Astrocyte of the cerebellum (primary cell): ENCODE results near the gene SPATA6L.

ENCODE experiments used
- DNase-seq: peaks from one replicate; pipeline ENCODE4 v3.0.0-alpha.2; 2011; ENCODE audit warnings: low read depth
- H3K4me3 ChIP-seq: 2 replicates; pipeline ENCODE4 v1.5.1; 2011; ENCODE audit warnings: mild to moderate bottlenecking, low read depth, low read length, moderate library complexity
- in situ Hi-C: cut with HindIII; loops from 2 replicates; pipeline ENCODE4 v1.10.0; 2017; ENCODE audit warnings: low sequenced_read_pairs
- TF ChIP-seq, protein P1 (sequence below): IDR thresholded peaks from 2 replicates; pipeline ENCODE4 v1.5.1; 2012; ENCODE audit warnings: low read length, low read depth, moderate library complexity, mild to moderate bottlenecking; ENCODE audit errors: missing control alignments

SPATA6L gene

DNA sequence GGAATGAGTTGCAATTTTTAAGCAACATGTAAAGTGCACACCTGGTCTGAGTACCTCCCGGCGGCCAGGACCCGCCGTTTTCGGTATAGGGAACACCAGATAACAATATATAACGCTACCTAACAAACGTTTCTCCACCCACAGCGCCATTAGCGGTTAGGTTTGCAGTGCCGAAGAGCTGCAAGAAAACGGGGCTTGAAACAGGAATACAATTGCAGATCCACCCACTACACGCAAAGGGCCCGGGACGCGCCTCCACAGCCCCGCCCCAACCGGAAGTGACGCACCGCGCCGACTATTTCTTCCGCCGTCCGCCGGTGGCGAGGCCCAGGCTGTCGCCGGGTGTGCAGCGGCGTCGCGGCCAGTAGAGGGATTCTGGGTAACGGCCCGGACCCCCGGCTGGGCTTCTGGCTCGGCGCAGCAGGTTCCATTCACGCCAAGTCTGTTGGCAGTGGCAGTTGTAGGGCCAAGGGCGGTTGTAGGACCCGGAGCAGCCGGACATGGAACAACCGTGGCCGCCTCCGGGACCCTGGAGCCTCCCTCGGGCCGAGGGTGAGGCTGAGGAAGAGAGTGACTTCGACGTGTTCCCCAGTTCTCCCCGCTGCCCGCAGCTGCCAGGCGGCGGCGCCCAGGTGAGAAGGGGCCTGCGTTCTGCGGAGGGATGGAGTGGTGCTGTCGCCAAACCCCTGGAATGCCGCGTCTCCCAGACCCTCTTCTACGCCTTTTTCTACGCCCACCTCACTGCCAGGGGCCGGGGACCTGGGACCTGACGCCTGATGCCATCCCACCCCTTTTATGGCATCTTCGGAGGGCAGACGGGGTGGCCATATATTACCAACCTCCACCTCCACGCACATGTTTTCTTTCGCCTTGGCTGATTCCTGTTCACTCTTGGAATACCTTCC, 13.2 kb upstream of the SPATA6L start, which contains the start of gene CDC37L1:
TSS of gene CDC37L1 (plus strand) at position 302 of the 905 bp plus-strand sequence. CDS start at position 501, 199 bp downstream.
- TF ChIP-seq, protein P1, sequence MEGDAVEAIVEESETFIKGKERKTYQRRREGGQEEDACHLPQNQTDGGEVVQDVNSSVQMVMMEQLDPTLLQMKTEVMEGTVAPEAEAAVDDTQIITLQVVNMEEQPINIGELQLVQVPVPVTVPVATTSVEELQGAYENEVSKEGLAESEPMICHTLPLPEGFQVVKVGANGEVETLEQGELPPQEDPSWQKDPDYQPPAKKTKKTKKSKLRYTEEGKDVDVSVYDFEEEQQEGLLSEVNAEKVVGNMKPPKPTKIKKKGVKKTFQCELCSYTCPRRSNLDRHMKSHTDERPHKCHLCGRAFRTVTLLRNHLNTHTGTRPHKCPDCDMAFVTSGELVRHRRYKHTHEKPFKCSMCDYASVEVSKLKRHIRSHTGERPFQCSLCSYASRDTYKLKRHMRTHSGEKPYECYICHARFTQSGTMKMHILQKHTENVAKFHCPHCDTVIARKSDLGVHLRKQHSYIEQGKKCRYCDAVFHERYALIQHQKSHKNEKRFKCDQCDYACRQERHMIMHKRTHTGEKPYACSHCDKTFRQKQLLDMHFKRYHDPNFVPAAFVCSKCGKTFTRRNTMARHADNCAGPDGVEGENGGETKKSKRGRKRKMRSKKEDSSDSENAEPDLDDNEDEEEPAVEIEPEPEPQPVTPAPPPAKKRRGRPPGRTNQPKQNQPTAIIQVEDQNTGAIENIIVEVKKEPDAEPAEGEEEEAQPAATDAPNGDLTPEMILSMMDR = peak; percentile 66
- in situ Hi-C loops = no loop called here
- DNase-seq = peak; percentile 85
- H3K4me3 ChIP-seq = peak within 1 kb of the TSS; percentile 90

DNA sequence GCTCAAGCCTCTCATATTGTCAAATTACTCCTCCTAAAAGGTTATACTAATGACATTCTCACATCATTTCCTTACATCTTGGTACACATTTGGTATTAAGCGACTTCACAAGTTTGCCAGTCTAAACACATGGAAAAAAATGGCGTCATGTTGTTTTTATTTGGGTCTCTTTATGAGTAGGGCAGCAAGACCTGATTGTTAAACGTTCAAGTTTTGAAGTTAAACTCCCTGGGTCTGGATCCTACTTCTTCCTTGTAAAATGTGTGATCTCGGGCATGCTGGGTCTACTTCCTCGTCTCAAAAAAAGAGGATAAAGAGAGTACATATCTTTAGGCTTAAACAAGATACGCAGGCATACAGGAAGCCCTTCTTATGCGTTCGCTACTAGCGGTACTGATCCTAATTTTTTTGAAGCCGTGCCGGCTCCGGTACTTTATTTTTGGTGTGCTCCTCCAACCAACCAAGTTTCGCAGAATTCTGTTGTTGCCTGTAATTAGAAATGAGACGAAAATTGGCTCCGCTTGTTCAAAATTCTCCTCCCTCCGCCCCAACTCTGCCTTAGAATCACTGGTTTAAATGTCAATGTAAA, 12.5 kb upstream of the SPATA6L start:
- in situ Hi-C loops = no loop called here
- no peak for DNase-seq
- H3K4me3 ChIP-seq = peak overlapping the region; percentile 90
- TF ChIP-seq, protein P1 = no peak

DNA sequence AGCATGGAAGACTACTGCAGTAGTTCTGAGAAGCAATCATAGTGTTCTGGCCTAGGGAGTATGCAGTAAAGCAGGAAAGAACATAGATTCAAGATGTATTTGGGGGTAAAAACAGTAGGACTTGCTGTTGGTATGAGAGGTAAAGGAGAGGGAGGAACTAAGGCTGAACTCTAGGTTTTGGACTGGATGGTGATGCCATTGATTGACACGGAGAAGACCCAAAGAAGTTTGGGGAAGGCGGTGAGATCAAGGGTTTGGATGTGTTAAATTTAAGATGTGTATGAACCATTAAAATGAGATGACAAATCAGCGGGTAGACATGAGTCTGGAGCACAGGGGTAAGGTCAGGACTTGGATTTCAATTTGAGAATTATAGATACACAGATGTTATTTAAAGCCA, 11.1 kb upstream of the SPATA6L start:
- in situ Hi-C loops = no loop called here
- no peak overlapping the region for H3K4me3 ChIP-seq
- TF ChIP-seq, protein P1 = no peak
- DNase-seq = no peak

DNA sequence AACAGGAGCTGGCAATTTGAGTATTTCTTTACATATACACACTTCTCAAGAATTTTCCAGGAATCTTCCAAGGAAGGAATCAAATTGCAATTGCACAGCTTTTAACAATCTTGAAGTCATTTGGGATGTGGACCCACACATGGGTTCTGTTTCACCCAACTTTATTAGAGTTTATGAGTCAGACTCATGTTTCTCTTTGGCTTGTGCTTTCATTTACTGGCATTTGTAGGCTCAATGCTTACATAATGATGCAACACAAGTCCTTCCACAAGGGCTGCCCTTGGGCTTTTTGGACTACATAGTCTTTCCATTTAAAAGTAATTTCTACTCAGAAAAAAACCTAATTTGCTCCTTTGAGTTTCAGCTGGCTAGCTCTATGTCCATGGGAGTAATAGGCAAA, 8.5 kb upstream of the SPATA6L start:
- no peak overlapping the region for H3K4me3 ChIP-seq
- DNase-seq = peak; percentile 67
- in situ Hi-C loops = no loop called here
- TF ChIP-seq, protein P1 = no peak

DNA sequence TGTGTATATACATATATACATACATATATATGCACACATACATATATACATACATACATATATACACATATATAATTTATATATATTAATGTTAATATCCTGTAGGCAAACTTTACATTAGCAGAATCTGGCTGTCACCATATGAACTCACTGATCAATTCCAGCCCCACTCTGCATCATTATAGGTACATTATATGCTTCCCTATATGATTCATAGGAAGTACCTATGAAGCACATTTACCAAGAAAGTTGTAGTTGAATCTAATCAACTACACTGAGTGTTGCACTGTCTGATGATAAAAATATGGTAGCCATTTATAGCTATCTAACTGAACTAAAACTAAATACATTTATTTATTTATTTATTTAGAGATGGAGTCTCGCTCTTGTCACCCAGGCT, 5.5 kb upstream of the SPATA6L start:
- no peak overlapping the region for H3K4me3 ChIP-seq
- in situ Hi-C loops = no loop called here
- DNase-seq = no peak
- TF ChIP-seq, protein P1 = no peak

DNA sequence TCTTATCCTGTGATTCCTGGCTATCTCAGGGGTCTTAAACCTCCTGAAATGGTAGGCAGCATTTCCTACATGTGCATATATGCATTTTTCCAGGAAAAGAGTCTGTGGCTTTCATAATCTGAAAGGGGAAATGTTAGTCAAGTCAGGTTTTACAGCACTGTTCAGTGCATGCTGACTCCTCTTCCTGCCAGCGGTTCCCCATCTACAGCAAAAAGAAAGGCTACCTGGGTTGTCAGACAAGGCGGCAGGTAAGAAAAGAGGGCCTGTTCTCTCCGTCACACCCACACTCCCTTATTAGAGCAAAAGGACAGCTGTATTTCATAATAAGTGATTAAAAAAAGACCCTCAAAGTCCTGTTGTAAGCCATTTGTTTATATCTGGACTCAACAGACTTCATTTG, 4.3 kb upstream of the SPATA6L start:
- TF ChIP-seq, protein P1 = no peak
- in situ Hi-C loops = no loop called here
- DNase-seq = no peak
- H3K4me3 ChIP-seq = no peak overlapping the region
